ENCODE measurements around the gene ABCA4.

- TF ChIP-seq, protein P1, sequence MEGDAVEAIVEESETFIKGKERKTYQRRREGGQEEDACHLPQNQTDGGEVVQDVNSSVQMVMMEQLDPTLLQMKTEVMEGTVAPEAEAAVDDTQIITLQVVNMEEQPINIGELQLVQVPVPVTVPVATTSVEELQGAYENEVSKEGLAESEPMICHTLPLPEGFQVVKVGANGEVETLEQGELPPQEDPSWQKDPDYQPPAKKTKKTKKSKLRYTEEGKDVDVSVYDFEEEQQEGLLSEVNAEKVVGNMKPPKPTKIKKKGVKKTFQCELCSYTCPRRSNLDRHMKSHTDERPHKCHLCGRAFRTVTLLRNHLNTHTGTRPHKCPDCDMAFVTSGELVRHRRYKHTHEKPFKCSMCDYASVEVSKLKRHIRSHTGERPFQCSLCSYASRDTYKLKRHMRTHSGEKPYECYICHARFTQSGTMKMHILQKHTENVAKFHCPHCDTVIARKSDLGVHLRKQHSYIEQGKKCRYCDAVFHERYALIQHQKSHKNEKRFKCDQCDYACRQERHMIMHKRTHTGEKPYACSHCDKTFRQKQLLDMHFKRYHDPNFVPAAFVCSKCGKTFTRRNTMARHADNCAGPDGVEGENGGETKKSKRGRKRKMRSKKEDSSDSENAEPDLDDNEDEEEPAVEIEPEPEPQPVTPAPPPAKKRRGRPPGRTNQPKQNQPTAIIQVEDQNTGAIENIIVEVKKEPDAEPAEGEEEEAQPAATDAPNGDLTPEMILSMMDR (IDR thresholded peaks at IDR 0.05), result no peak
- TF ChIP-seq POLR2A (IDR thresholded peaks at IDR 0.05), result no peak
Observed at GRCh38 chr1:94130851-94131595, 10.1 kb upstream of the ABCA4 start.

Measured in right lobe of liver (tissue), 4 donors.